Measurements from ENCODE around the gene NKX1-1. TPM values are rescaled to one million over a fixed set of nuclear protein-coding genes. Genes with fewer than 3 reads are reported as not detected.

The NKX1-1 gene
- polyA plus RNA-seq, 1 donor (not counting 4 experiments of a cell fraction or from before 2014, with no cell fraction given), result not detected

- no peak overlapping the region for H3K27ac ChIP-seq (ENCODE audit: control insufficient read depth, insufficient read depth, low read length)
- no peaks in the 10 kb centered on the region for H3K9me1 ChIP-seq (ENCODE audit: control insufficient read depth, extremely low read depth, insufficient read depth, low read length)
- no peaks in the 10 kb centered on the region for H3K9me3 ChIP-seq (ENCODE audit: control insufficient read depth, low read depth, low read length)
- H3K4me1 ChIP-seq (ENCODE audit: control insufficient read depth, extremely low read depth, insufficient read depth, low read length), result peaks cover 7% of the 10 kb centered on the region
- FAIRE-seq, result no peak
- H2AFZ ChIP-seq (ENCODE audit: control insufficient read depth, low read length), result no peak overlapping the region
- H3K4me3 ChIP-seq (ENCODE audit: control insufficient read depth in 2 of 3, extremely low read depth in 1 of 3, insufficient read depth in 2 of 3, low read depth in 1 of 3, low read length in 3 of 3), result no peak overlapping the region
- peaks cover 12 to 13% of the 10 kb centered on the region in 2 experiments for H3K36me3 ChIP-seq (ENCODE audit: control insufficient read depth in 2 of 2, extremely low read depth in 1 of 2, insufficient read depth in 2 of 2, low read length in 2 of 2)
- H3K4me2 ChIP-seq (ENCODE audit: control insufficient read depth, extremely low read depth, insufficient read depth, low read depth, low read length), result no peak overlapping the region
- DNase-seq (ENCODE audit: low read depth, low spot score), result no peak
- no peak overlapping the region for H3K9ac ChIP-seq (ENCODE audit: control insufficient read depth, extremely low read depth, insufficient read depth, low read length)
- H4K20me1 ChIP-seq (ENCODE audit: control insufficient read depth, extremely low read depth, insufficient read depth, low read length), result peaks cover 2% of the 10 kb centered on the region
- TF ChIP-seq CTCF (optimal IDR thresholded peaks at IDR 0.05 in 1 of 3, IDR thresholded peaks at IDR 0.05 in 1 of 3, conservative IDR thresholded peaks at IDR 0.05 in 1 of 3; ENCODE audit: extremely low read depth in 1 of 3, insufficient read depth in 2 of 3, low read length in 3 of 3) (no peak), EZH2 (IDR thresholded peaks at IDR 0.05; ENCODE audit: low read length) (no peak)
- dilution Hi-C loops (cut with MboI; ENCODE audit: extremely low pct_ligation_motif_present, low sequenced_read_pairs), result no loop called here
- no peaks in the 10 kb centered on the region for H3K79me2 ChIP-seq (ENCODE audit: control insufficient read depth, insufficient read depth, low read length)
- no peaks in the 10 kb centered on the region for H3K27me3 ChIP-seq (ENCODE audit: control insufficient read depth, extremely low read depth, insufficient read depth, low read length)
Measured at GRCh38 chr4:1369479-1370079, 36.7 kb downstream of the NKX1-1 start.

DNA sequence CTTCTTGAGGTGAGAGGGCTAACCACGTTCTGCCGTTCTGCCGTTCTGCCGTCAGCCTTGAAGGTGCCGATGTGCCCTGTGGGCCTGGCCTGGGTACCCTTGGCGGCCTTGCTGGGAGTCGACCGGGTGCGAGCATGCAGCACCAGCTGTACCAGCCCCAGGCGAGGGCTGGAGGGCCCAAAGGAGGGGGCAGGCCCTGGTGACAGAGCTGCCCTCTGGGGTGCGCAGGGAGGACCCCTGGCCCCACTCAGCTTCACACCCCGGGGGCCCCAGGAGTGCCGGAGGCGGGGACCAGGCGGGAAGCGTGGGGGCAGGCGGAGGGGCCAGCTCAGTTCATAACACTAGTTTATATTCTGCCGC, 37.2 kb downstream of the NKX1-1 start:
- Histone ChIP-seq H3K27ac (ENCODE audit: control insufficient read depth, insufficient read depth, low read length) (no peak overlapping the region), H3K4me1 (ENCODE audit: control insufficient read depth, extremely low read depth, insufficient read depth, low read length) (peaks cover 7% of the 10 kb centered on the region), H3K9me1 (ENCODE audit: control insufficient read depth, extremely low read depth, insufficient read depth, low read length) (no peaks in the 10 kb centered on the region), H3K36me3 (ENCODE audit: control insufficient read depth in 2 of 2, extremely low read depth in 1 of 2, insufficient read depth in 2 of 2, low read length in 2 of 2) (peaks cover 12 to 13% of the 10 kb centered on the region in 2 experiments), H3K27me3 (ENCODE audit: control insufficient read depth, extremely low read depth, insufficient read depth, low read length) (no peaks in the 10 kb centered on the region), H3K79me2 (ENCODE audit: control insufficient read depth, insufficient read depth, low read length) (no peaks in the 10 kb centered on the region), H3K4me3 (ENCODE audit: control insufficient read depth in 2 of 3, extremely low read depth in 1 of 3, insufficient read depth in 2 of 3, low read depth in 1 of 3, low read length in 3 of 3) (no peak overlapping the region), H3K9ac (ENCODE audit: control insufficient read depth, extremely low read depth, insufficient read depth, low read length) (no peak overlapping the region), H3K9me3 (ENCODE audit: control insufficient read depth, low read depth, low read length) (no peaks in the 10 kb centered on the region), H3K4me2 (ENCODE audit: control insufficient read depth, extremely low read depth, insufficient read depth, low read depth, low read length) (no peak overlapping the region), H4K20me1 (ENCODE audit: control insufficient read depth, extremely low read depth, insufficient read depth, low read length) (peaks cover under 1% of the 10 kb centered on the region), H2AFZ (ENCODE audit: control insufficient read depth, low read length) (no peak overlapping the region)
- dilution Hi-C loops (cut with MboI; ENCODE audit: extremely low pct_ligation_motif_present, low sequenced_read_pairs), result no loop called here
- FAIRE-seq (no peak), DNase-seq (ENCODE audit: low read depth, low spot score) (no peak)
- no peak for TF ChIP-seq CTCF (optimal IDR thresholded peaks at IDR 0.05 in 1 of 3, IDR thresholded peaks at IDR 0.05 in 1 of 3, conservative IDR thresholded peaks at IDR 0.05 in 1 of 3; ENCODE audit: extremely low read depth in 1 of 3, insufficient read depth in 2 of 3, low read length in 3 of 3)
- no peak for TF ChIP-seq EZH2 (IDR thresholded peaks at IDR 0.05; ENCODE audit: low read length)
